HepG2 (cell line): Measurements from ENCODE around the gene TBC1D25. TPM values are rescaled to one million over a fixed set of nuclear protein-coding genes. Genes with fewer than 3 reads are reported as not detected.

ENCODE experiments used
- ATAC-seq: fragments of 200-7000 bp; cut with Tn5 transposase; 3 replicates; pipeline ENCODE4 v1.9.1; 2020; ENCODE audit warnings: mild to moderate bottlenecking, moderate library complexity
- BruUV-seq: library from RNA; stranded (reverse); fragments of 400-500 nt; replicated peaks from 2 replicates; lab custom pipeline; 2021; lab: Mats Ljungman, UMichigan
- CTCF ChIA-PET: fragments of 300-600 bp; formaldehyde crosslinking; extraction: SDS; loops from one replicate; lab custom pipeline; 2021; ENCODE audit warnings: low total read pairs, inconsistent platforms, low intra/inter-chr PET ratio; lab: Yijun Ruan, JAX
- POLR2A ChIA-PET: fragments of 350-600 bp; sonication (Branson Sonifier 250); formaldehyde crosslinking; loops from one replicate; lab custom pipeline; 2020; ENCODE audit warnings: antibody characterized with exemption, inconsistent platforms; lab: Yijun Ruan, JAX
- DNase-seq: peaks from one replicate; pipeline ENCODE4 v3.0.0-alpha.2; 2015; ENCODE audit warnings: low spot score
- FAIRE-seq: peaks from 3 replicates; lab custom pipeline; 2011; peaks lifted over from hg19 to GRCh38; lab: Jason Lieb, UNC
- H2AFZ ChIP-seq: one replicate; pipeline ENCODE4 v1.6.1; 2011; ENCODE audit warnings: low read length, inconsistent platforms
- H3K27ac ChIP-seq: fragments of 300-600 bp; 3 replicates; pipeline ENCODE4 v1.8.0; 2011; ENCODE audit warnings: mixed run types, mild to moderate bottlenecking, mixed read lengths, low read length, inconsistent platforms; ENCODE audit not compliant: insufficient read depth; ENCODE audit errors: extremely low read length
- H3K27me3 ChIP-seq, 2 experiments: fragments of 200-600 bp in 1 of 2; 2 replicates in 1 of 2; 3 replicates in 1 of 2; pipeline versions ENCODE4 v1.6.0 to v1.8.0; 2011; ENCODE audit warnings: low read length in 2 of 2, mild to moderate bottlenecking in 2 of 2, moderate library complexity in 2 of 2, inconsistent platforms in 1 of 2; ENCODE audit not compliant: insufficient read depth in 2 of 2, control insufficient read depth in 1 of 2
- H3K36me3 ChIP-seq, 2 experiments: fragments of 200-600 bp in 1 of 2; replicated peaks in 1 of 2; 2 replicates in 1 of 2; 3 replicates in 1 of 2; pipeline versions ENCODE4 v1.5.1 to v1.8.0; 2011; ENCODE audit warnings: low read length in 2 of 2, inconsistent platforms in 1 of 2; ENCODE audit not compliant: insufficient read depth in 2 of 2, control insufficient read depth in 1 of 2
- H3K4me1 ChIP-seq: 2 replicates; pipeline ENCODE4 v1.5.1; 2012; ENCODE audit warnings: low read length, inconsistent platforms; ENCODE audit not compliant: insufficient read depth
- H3K4me2 ChIP-seq: 2 replicates; pipeline ENCODE4 v1.6.0; 2011; ENCODE audit warnings: low read depth, low read length, inconsistent platforms
- H3K4me3 ChIP-seq, 3 experiments: fragments of 200-600 bp in 1 of 3; sonication (generic), shearing (Covaris generic) in 1 of 3; replicated peaks in 1 of 3; 2 replicates each; pipeline ENCODE4 v1.5.1; 2011 to 2016; ENCODE audit warnings: low read length in 3 of 3, inconsistent platforms in 2 of 3, low read depth in 2 of 3, mild to moderate bottlenecking in 2 of 3, control low read depth in 1 of 3, mixed read lengths in 1 of 3; ENCODE audit not compliant: insufficient read depth in 1 of 3
- H3K79me2 ChIP-seq: one replicate; pipeline ENCODE4 v1.6.1; 2011; ENCODE audit warnings: low read length, inconsistent platforms; ENCODE audit not compliant: insufficient read depth
- H3K9ac ChIP-seq: 2 replicates; pipeline ENCODE4 v1.6.0; 2011; ENCODE audit warnings: mild to moderate bottlenecking, low read depth, low read length, inconsistent platforms; ENCODE audit not compliant: insufficient read depth
- H3K9me3 ChIP-seq: 2 replicates; pipeline ENCODE4 v1.5.1; 2012; ENCODE audit warnings: mild to moderate bottlenecking, low read length
- H4K20me1 ChIP-seq: 2 replicates; pipeline ENCODE4 v1.6.0; 2011; ENCODE audit warnings: inconsistent platforms, mild to moderate bottlenecking, low read length, moderate library complexity; ENCODE audit not compliant: insufficient read depth
- ARNTL ChIP-seq: sonication (generic); formaldehyde crosslinking; IDR thresholded peaks from 2 replicates; pipeline ENCODE4 v1.4.0; 2020; ENCODE audit warnings: mild to moderate bottlenecking, missing genetic modification reagents
- BHLHE40 ChIP-seq: IDR thresholded peaks from 2 replicates; pipeline ENCODE4 v1.6.1; 2011; ENCODE audit warnings: low read length, improper control_type of control experiment
- DMAP1 ChIP-seq: IDR thresholded peaks from 2 replicates; pipeline ENCODE4 v1.6.1; 2016
- GLI4 ChIP-seq: sonication (generic); formaldehyde crosslinking; IDR thresholded peaks from 2 replicates; pipeline ENCODE4 v1.5.1; 2020; ENCODE audit warnings: missing genetic modification reagents, mild to moderate bottlenecking, moderate library complexity, borderline replicate concordance
- KDM4B ChIP-seq: sonication (generic); formaldehyde crosslinking; IDR thresholded peaks from 2 replicates; pipeline ENCODE4 v1.4.0; 2020; ENCODE audit warnings: missing genetic modification reagents
- KLF16 ChIP-seq, 2 experiments: sonication (generic) in 1 of 2; formaldehyde crosslinking in 1 of 2; IDR thresholded peaks; 2 replicates each; pipeline versions ENCODE4 v1.6.1 to v1.8.0; 2016 to 2023; ENCODE audit warnings: missing genetic modification reagents in 2 of 2, missing compliant biosample characterization in 1 of 2
- MED8 ChIP-seq: sonication (generic); formaldehyde crosslinking; IDR thresholded peaks from 2 replicates; pipeline ENCODE4 v1.8.1; 2023; ENCODE audit warnings: mild to moderate bottlenecking, missing genetic modification reagents; ENCODE audit not compliant: insufficient replicate concordance
- MLX ChIP-seq: IDR thresholded peaks from 2 replicates; pipeline ENCODE4 v1.6.1; 2016
- NKX3-1 ChIP-seq: sonication (generic); formaldehyde crosslinking; IDR thresholded peaks from 2 replicates; pipeline ENCODE4 v1.5.0; 2020; ENCODE audit warnings: missing genetic modification reagents
- SNRNP70 ChIP-seq: fragments of 200-400 bp; formaldehyde crosslinking; IDR thresholded peaks from 2 replicates; pipeline ENCODE4 v1.6.1; 2017; ENCODE audit warnings: mild to moderate bottlenecking, low read depth, low read length, moderate library complexity
- TP53 ChIP-seq: sonication (generic); formaldehyde crosslinking; conservative IDR thresholded peaks from 2 replicates; pipeline ENCODE4 v1.4.0; 2020; ENCODE audit warnings: missing genetic modification reagents
- XBP1 ChIP-seq: sonication (generic); formaldehyde crosslinking; IDR thresholded peaks from 2 replicates; pipeline ENCODE4 v1.5.0; 2020; ENCODE audit warnings: missing genetic modification reagents
- ZFP62 ChIP-seq: sonication (generic); formaldehyde crosslinking; IDR thresholded peaks from 2 replicates; pipeline ENCODE4 v1.4.0; 2020; ENCODE audit warnings: missing genetic modification reagents
- ZMAT3 ChIP-seq: sonication (generic); formaldehyde crosslinking; conservative IDR thresholded peaks from 2 replicates; pipeline ENCODE4 v1.7.0; 2021; ENCODE audit warnings: missing genetic modification reagents
- ZMYM4 ChIP-seq: sonication (generic); formaldehyde crosslinking; IDR thresholded peaks from 2 replicates; pipeline ENCODE4 v1.8.1; 2023; ENCODE audit warnings: mild to moderate bottlenecking, missing genetic modification reagents
- ZNF674 ChIP-seq: sonication (generic); formaldehyde crosslinking; IDR thresholded peaks from 2 replicates; pipeline ENCODE4 v1.5.0; 2020; ENCODE audit warnings: low read depth, mild to moderate bottlenecking, missing genetic modification reagents
- ZNF839 ChIP-seq: sonication (generic); formaldehyde crosslinking; IDR thresholded peaks from 2 replicates; pipeline ENCODE4 v1.4.0; 2020; ENCODE audit warnings: missing genetic modification reagents, mild to moderate bottlenecking, borderline replicate concordance
- WGBS: methylation state at CpG from one replicate; pipeline ENCODE4 v1.1.6; 2017; ENCODE audit warnings: low lambda C conversion rate; 5-methylcytosine and 5-hydroxymethylcytosine counted together
- in situ Hi-C: cut with HindIII; loops from 2 replicates; pipeline ENCODE4 v1.10.0; 2017; ENCODE audit warnings: low pct_unique_long_range_greater_than_20kb; ENCODE audit not compliant: extremely low pct_ligation_motif_present
- intact Hi-C: fragments of 100-400 bp; cut with micrococcal nuclease; formaldehyde crosslinking; loops from one replicate; pipeline ENCODE4 v1.10.0; 2022; ENCODE audit not compliant: unreplicated experiment
- polyA plus RNA-seq, 8 experiments: library from polyadenylated mRNA; depleted of rRNA in 3 of 8; stranded (reverse) in 7 of 8; unstranded in 1 of 8; fragments of >200 nt; fragmentation: Illumina TruSeq in 4 of 8; extraction: Trizol in 4 of 8; gene quantifications; 2 replicates each; pipeline versions ENCODE4 v1.2.1 to v1.2.3, GENCODE V29; 2011 to 2016; ENCODE audit warnings: low read depth in 4 of 8, missing spikeins in 1 of 8, mixed read lengths in 1 of 8; ENCODE audit not compliant: insufficient read depth in 1 of 8
- total RNA-seq, 5 experiments: library from RNA; depleted of rRNA; stranded (reverse); fragments of >200 nt; fragmentation: Illumina TruSeq; extraction: Trizol; gene quantifications; 2 replicates each; pipeline ENCODE4 v1.2.3, GENCODE V29; 2016; ENCODE audit warnings: low read depth in 1 of 5

The TBC1D25 gene
- total and polyA plus RNA-seq, 2 of the 13 experiments (the other 11 are each of a cell fraction or from before 2014, with no cell fraction given): 3.5 to 4.7 TPM

- Histone ChIP-seq H3K9me3 (no peaks in the 10 kb centered on the region), H3K27me3 (no peaks in the 10 kb centered on the region), H3K27ac (no peak overlapping the region), H4K20me1 (no peaks in the 10 kb centered on the region), H2AFZ (no peak overlapping the region), H3K79me2 (no peaks in the 10 kb centered on the region), H3K9ac (no peak overlapping the region), H3K4me2 (no peak overlapping the region), H3K4me1 (no peaks in the 10 kb centered on the region), H3K36me3 (peaks cover 5 to 12% of the 10 kb centered on the region in 2 experiments; a peak in 2 of 5 replicates), H3K4me3 (no peak overlapping the region)
- CTCF ChIA-PET: no interaction called here
- FAIRE-seq: no peak
- in situ Hi-C loops: no loop called here
- TF ChIP-seq ARNTL (CRISPR knock-in tag) (no peak), TP53 (CRISPR knock-in tag) (no peak), KLF16 (CRISPR knock-in tag; IDR thresholded peaks at IDR 0.05) (no peak), KDM4B (CRISPR knock-in tag) (no peak), ZMAT3 (CRISPR knock-in tag) (no peak), NKX3-1 (CRISPR knock-in tag) (no peak), MLX (CRISPR knock-in tag) (no peak), MED8 (CRISPR knock-in tag) (no peak), ZFP62 (CRISPR knock-in tag) (no peak), ZMYM4 (CRISPR knock-in tag) (no peak), DMAP1 (CRISPR knock-in tag) (no peak), ZNF674 (CRISPR knock-in tag) (no peak), GLI4 (CRISPR knock-in tag) (no peak), XBP1 (CRISPR knock-in tag) (no peak), ZNF839 (no peak), SNRNP70 (no peak), BHLHE40 (no peak)
- WGBS: 100% methylated on average over 7 of the region's 14 CpGs
- intact Hi-C loops: no loop called here
- no TSS peak for BruUV-seq
- POLR2A ChIA-PET: no interaction called here
- no peak for ATAC-seq
- DNase-seq: no peak
Observed at GRCh38 chrX:48560056-48560455, 20.5 kb downstream of the TBC1D25 start.
